Activated naive CD4-positive, alpha-beta T cell treated with anti-CD3 and anti-CD28 coated beads, Interleukin-2, amount 10 ng/mL, durations not matched to agents 5 hours and 36 hours (primary cell): ENCODE measurements around the gene GLRA1. TPM values are rescaled to one million over a fixed set of nuclear protein-coding genes. Genes with fewer than 3 reads are reported as not detected.

Experiments
- total RNA-seq, 2 experiments: library from RNA; stranded (reverse); gene quantifications; one replicate each; pipeline ENCODE4 v1.2.3, GENCODE V29; 2021

The GLRA1 gene
- total RNA-seq: not detected

DNA sequence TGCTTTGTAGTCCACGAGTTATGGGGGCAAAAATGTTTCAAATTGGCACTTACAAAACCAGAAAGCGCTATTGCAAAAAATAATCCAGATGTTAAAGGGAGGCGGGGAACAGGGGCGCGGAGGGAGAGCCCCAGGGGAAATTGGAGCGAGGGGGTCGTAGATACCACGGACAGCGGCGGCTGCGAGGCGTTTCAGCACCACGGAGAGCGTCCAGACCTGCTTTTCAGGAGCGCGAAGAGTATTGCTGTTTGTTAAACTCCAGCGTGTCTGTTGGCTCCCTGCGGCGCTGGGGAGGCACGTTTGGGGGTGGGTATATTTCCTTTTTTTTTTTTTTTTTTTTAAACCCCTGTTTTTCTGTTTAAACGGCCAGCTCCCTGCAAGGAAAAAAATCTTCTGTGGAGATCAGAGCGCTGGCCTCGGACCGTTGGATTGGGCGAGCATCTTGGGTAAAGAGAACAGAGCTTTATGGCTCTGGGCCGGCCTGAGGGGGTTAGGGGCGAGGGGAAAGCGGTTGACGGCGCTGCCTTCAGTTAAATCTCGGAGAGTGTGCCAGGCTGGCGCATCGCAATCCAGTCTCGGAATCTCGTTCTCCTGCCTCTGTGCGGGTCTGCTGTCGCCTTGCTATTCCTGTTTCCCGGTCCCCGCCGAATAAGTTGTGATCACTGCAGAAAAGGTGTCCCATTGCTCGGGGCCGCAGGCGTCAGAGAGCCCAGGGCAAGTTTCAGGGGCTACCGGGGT is at the start of gene GLRA1:
Gene GLRA1 (minus strand): TSS at position 288 of the 738 bp plus-strand sequence. CDS start 302 bp downstream, outside the sequence.

Other genes starting within 250 kb of the GLRA1 start
- gene SPARC, start 237.9 kb downstream of the GLRA1 start, total RNA-seq: under 1 TPM in 1 of 2 experiments, not detected in 1; 0.89 TPM
- 10 to 100 TPM; 38.1 to 41.9 TPM for gene ATOX1, start 166.2 kb downstream of the GLRA1 start, total RNA-seq
- gene G3BP1, start 152.9 kb downstream of the GLRA1 start, total RNA-seq: 100 to 1,000 TPM; 190 to 197 TPM